K562 (cell line): ENCODE results near the gene PAPOLB. TPM values are rescaled to one million over a fixed set of nuclear protein-coding genes. Genes with fewer than 3 reads are reported as not detected.
A peak's percentile ranks its signal among the peaks of the same experiment; 100 is the strongest.

Experiments used
- CEBPZ ChIP-seq: fragments of 150-350 bp; IDR thresholded peaks from 2 replicates; pipeline ENCODE4 v1.6.1; 2014; ENCODE audit warnings: low read depth, mild to moderate bottlenecking, low read length, borderline replicate concordance
- CREM ChIP-seq: IDR thresholded peaks from 2 replicates; pipeline ENCODE4 v1.6.1; 2014; ENCODE audit warnings: antibody characterized with exemption, low read depth
- ELK3 ChIP-seq: fragments of 450-650 bp; formaldehyde crosslinking; IDR thresholded peaks from 2 replicates; pipeline ENCODE4 v1.4.0; 2020; ENCODE audit warnings: mild to moderate bottlenecking
- EP400 ChIP-seq: fragments of 450-650 bp; IDR thresholded peaks from 2 replicates; pipeline ENCODE4 v1.6.1; 2017; ENCODE audit warnings: antibody characterized with exemption, mild to moderate bottlenecking, moderate library complexity
- HNRNPL ChIP-seq: fragments of 200-400 bp; formaldehyde crosslinking; IDR thresholded peaks from 2 replicates; pipeline ENCODE4 v1.6.1; 2017; ENCODE audit warnings: low read depth, mild to moderate bottlenecking, low read length
- MAZ ChIP-seq, 2 experiments: fragments of 450-650 bp in 1 of 2; sonication (generic) in 1 of 2; formaldehyde crosslinking; IDR thresholded peaks in 1 of 2; conservative IDR thresholded peaks in 1 of 2; 2 replicates each; pipeline versions ENCODE4 v1.4.0 to v1.5.0; 2020; ENCODE audit warnings: mild to moderate bottlenecking in 1 of 2, missing genetic modification reagents in 1 of 2
- POLR2AphosphoS5 ChIP-seq: IDR thresholded peaks from 2 replicates; pipeline ENCODE4 v1.6.1; 2011; ENCODE audit warnings: mild to moderate bottlenecking, low read depth, low read length, moderate library complexity; ENCODE audit not compliant: control insufficient read depth, insufficient read depth
- PTBP1 ChIP-seq: fragments of 200-400 bp; formaldehyde crosslinking; IDR thresholded peaks from 2 replicates; pipeline ENCODE4 v1.6.1; 2017; ENCODE audit warnings: low read depth, low read length
- RHOXF2B ChIP-seq: fragments of 250-450 bp; sonication (Bioruptor Pico); conservative IDR thresholded peaks from 2 replicates; pipeline ENCODE4 v1.5.1; 2021
- SETDB1 ChIP-seq: IDR thresholded peaks from one replicate; pipeline ENCODE4 v1.6.1; 2012; ENCODE audit warnings: low read length, control low read depth, inconsistent platforms
- SNAPC5 ChIP-seq: fragments of 250-450 bp; sonication (Bioruptor Pico); IDR thresholded peaks from 2 replicates; pipeline ENCODE4 v1.8.0; 2021; ENCODE audit warnings: moderate library complexity, mild to moderate bottlenecking, inconsistent platforms
- SP1 ChIP-seq: sonication (generic); formaldehyde crosslinking; IDR thresholded peaks from 2 replicates; pipeline ENCODE4 v1.8.1; 2022; ENCODE audit warnings: mild to moderate bottlenecking, missing genetic modification reagents
- ZBTB43 ChIP-seq: sonication (generic); formaldehyde crosslinking; IDR thresholded peaks from 2 replicates; pipeline ENCODE4 v1.8.0; 2023; ENCODE audit warnings: mild to moderate bottlenecking, missing genetic modification reagents
- ZMIZ1 ChIP-seq, 2 experiments: fragments of 150-350 bp in 1 of 2; IDR thresholded peaks; 2 replicates each; pipeline ENCODE4 v1.6.1; 2012 to 2016; ENCODE audit warnings: low read depth in 2 of 2, low read length in 2 of 2, mild to moderate bottlenecking in 1 of 2, moderate library complexity in 1 of 2
- ZNF740 ChIP-seq, 3 experiments: fragments of 200-800 bp in 1 of 3; sonication (Bioruptor generic) in 1 of 3; sonication (generic) in 1 of 3; formaldehyde crosslinking in 1 of 3; IDR thresholded peaks; 2 replicates each; pipeline versions ENCODE4 v1.6.1 to v1.8.0; 2016 to 2022; ENCODE audit warnings: mild to moderate bottlenecking in 2 of 3, missing compliant biosample characterization in 2 of 3, missing genetic modification characterization in 2 of 3, missing genetic modification reagents in 1 of 3
- polyA plus RNA-seq, 8 experiments: library from polyadenylated mRNA; depleted of rRNA in 4 of 8; stranded (reverse) in 5 of 8; unstranded in 3 of 8; fragments of >200 nt; fragmentation: Nextera tagmentation in 2 of 8; fragmentation: Illumina TruSeq in 1 of 8; extraction: Ambion mirVana in 2 of 8; extraction: Trizol in 1 of 8; gene quantifications; 2 replicates each; pipeline versions ENCODE4 v1.2.1 to v1.2.3, GENCODE V29; 2011 to 2014; ENCODE audit warnings: inconsistent platforms in 1 of 8, missing spikeins in 1 of 8
- total RNA-seq, 7 experiments: library from RNA; depleted of rRNA in 6 of 7; stranded (reverse); fragments of >200 nt in 6 of 7; fragmentation: Illumina TruSeq in 2 of 7; extraction: Trizol in 2 of 7; gene quantifications; 2 replicates each; pipeline versions ENCODE4 v1.2.1 to v1.2.3, GENCODE V29; 2011 to 2021; ENCODE audit warnings: low replicate concordance in 1 of 7

The PAPOLB gene
- total and polyA plus RNA-seq, 9 of the 15 experiments (the other 6 are each of a cell fraction or from before 2014, with no cell fraction given), result 0.04 to 0.33 (median 0.16) TPM; not detected in 4

- TF ChIP-seq CEBPZ (no peak), PTBP1 (no peak), MAZ (CRISPR knock-in tag; conservative IDR thresholded peaks at IDR 0.05 in 1 of 2, IDR thresholded peaks at IDR 0.05 in 1 of 2) (no peak), EP400 (no peak), SP1 (CRISPR knock-in tag) (no peak), ZNF740 (CRISPR knock-in tag; IDR thresholded peaks at IDR 0.05) (no peak), ZNF740 (tag; IDR thresholded peaks at IDR 0.05) (no peak), CREM (peak; percentile 62), SETDB1 (no peak), ELK3 (no peak), POLR2AphosphoS5 (no peak), HNRNPL (no peak), SNAPC5 (no peak), ZMIZ1 (IDR thresholded peaks at IDR 0.05; ENCODE audit: low read depth in 2 of 2, low read length in 2 of 2) (no peak), RHOXF2B (no peak), ZBTB43 (CRISPR knock-in tag) (no peak)
Measured at GRCh38 chr7:4882169-4883032, 20.6 kb upstream of the PAPOLB start (continued).
